HEK293T (cell line): ENCODE measurements around the gene SDR42E2.

Experiments
- ARNT ChIP-seq: fragments of 450-650 bp; IDR thresholded peaks from 2 replicates; pipeline ENCODE4 v1.6.1; 2017; ENCODE audit warnings: mild to moderate bottlenecking
- BHLHE40 ChIP-seq: fragments of 450-650 bp; IDR thresholded peaks from 2 replicates; pipeline ENCODE4 v1.6.1; 2016; ENCODE audit warnings: mild to moderate bottlenecking, moderate library complexity, borderline replicate concordance
- CTBP1 ChIP-seq: fragments of 450-650 bp; IDR thresholded peaks from 2 replicates; pipeline ENCODE4 v1.6.1; 2016; ENCODE audit warnings: borderline replicate concordance
- ELF4 ChIP-seq: fragments of 450-650 bp; IDR thresholded peaks from 2 replicates; pipeline ENCODE4 v1.6.1; 2017; ENCODE audit warnings: antibody characterized with exemption
- FOXM1 ChIP-seq: fragments of 450-650 bp; IDR thresholded peaks from 2 replicates; pipeline ENCODE4 v1.6.1; 2017; ENCODE audit warnings: mild to moderate bottlenecking, borderline replicate concordance
- HDGF ChIP-seq: fragments of 450-650 bp; IDR thresholded peaks from 2 replicates; pipeline ENCODE4 v1.6.1; 2017; ENCODE audit warnings: antibody characterized with exemption, borderline replicate concordance
- NFRKB ChIP-seq: fragments of 450-650 bp; IDR thresholded peaks from 2 replicates; pipeline ENCODE4 v1.6.1; 2016; ENCODE audit warnings: mild to moderate bottlenecking, moderate library complexity
- PKNOX1 ChIP-seq: fragments of 450-650 bp; IDR thresholded peaks from 2 replicates; pipeline ENCODE4 v1.6.1; 2016
- SP1 ChIP-seq: fragments of 450-650 bp; IDR thresholded peaks from 2 replicates; pipeline ENCODE4 v1.6.1; 2017
- SUZ12 ChIP-seq: fragments of 450-650 bp; IDR thresholded peaks from 2 replicates; pipeline ENCODE4 v1.6.1; 2016; ENCODE audit warnings: mild to moderate bottlenecking
- TARDBP ChIP-seq: fragments of 450-650 bp; IDR thresholded peaks from 2 replicates; pipeline ENCODE4 v1.6.1; 2016
- ZNF384 ChIP-seq: fragments of 450-650 bp; IDR thresholded peaks from 2 replicates; pipeline ENCODE4 v1.6.1; 2016

- no peak for TF ChIP-seq SP1
- TF ChIP-seq SUZ12 = no peak
- TF ChIP-seq PKNOX1 = no peak
- no peak for TF ChIP-seq BHLHE40
- no peak for TF ChIP-seq FOXM1
- TF ChIP-seq HDGF = no peak
- no peak for TF ChIP-seq TARDBP
- no peak for TF ChIP-seq NFRKB
- TF ChIP-seq ELF4 = no peak
- no peak for TF ChIP-seq ARNT
- no peak for TF ChIP-seq CTBP1
- no peak for TF ChIP-seq ZNF384
These were observed 77.0 kb downstream of the SDR42E2 start for GRCh38 chr16:22239131-22239805.
